ENCODE measurements around the gene TMCC2.

The TMCC2 gene

DNA sequence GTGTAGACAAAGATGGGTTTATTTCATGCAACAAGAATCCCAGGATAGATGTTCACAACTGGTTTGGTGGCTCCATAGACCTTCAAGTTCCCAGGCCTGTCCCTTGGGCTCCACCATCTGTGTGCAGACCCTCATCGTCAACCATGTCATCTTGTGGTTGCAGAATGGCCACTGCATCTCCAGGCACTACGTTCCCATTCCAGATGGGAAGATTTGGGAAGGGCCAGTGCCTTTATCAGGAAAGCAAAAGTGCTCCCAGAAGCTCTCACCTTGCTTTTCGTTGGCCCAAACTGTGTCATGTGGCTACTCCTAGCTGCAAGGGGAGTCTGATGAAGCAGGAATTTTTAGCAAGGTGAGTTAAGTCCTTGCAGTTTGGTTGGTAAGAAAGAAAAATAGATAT, 12.8 kb downstream of the TMCC2 start:
- DNase-seq (ENCODE audit: low spot score), result no peak

DNA sequence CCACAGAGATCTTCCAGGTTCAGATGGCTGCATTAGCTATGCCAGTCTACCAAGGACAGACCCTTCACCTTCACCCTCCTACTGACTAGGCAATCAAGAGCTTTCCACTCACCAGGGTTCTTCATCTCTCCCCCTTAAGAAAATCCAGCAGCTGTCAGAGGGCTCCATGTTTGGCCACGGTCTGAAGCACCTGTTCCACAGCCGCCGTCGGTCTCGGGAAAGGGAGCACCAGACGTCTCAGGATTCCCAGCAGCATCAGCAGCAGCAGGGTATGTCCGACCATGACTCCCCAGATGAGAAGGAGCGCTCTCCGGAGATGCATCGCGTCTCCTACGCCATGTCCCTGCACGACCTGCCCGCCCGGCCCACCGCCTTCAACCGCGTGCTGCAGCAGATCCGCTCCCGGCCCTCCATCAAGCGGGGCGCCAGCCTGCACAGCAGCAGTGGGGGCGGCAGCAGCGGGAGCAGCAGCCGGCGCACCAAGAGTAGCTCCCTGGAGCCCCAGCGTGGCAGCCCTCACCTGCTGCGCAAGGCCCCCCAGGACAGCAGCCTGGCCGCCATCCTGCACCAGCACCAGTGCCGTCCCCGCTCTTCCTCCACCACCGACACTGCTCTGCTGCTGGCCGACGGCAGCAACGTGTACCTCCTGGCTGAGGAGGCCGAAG, 13.8 kb downstream of the TMCC2 start:
- DNase-seq (ENCODE audit: low spot score), result no peak

GRCh38 chr1:205243350-205244191, 15.8 kb downstream of the TMCC2 start:
- no peak for DNase-seq (ENCODE audit: low spot score)

- DNase-seq (ENCODE audit: low spot score), result no peak
Measured at GRCh38 chr1:205244384-205244783, 16.6 kb downstream of the TMCC2 start.

DNA sequence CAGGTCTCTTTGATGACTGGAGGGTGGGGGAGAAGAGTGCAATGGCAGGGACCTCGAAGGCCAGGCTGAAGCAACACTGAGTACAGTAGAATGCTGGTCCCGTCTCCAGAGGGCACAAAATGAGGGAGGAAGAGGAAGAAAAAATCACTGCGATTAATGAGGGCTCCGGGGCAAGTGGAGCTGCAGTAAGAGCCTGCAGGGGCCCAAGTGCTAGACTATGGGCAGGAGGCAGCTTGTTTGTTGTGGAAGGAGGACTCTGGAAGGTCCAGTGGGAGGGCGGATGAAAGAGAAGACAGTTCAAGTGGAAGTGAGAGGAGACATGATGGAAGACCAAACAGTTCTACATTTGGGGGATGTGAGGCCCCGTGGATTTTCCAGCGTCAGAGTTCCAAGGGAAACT, 17.4 kb downstream of the TMCC2 start:
- no peak for DNase-seq (ENCODE audit: low spot score)

- no peak for DNase-seq (ENCODE audit: low spot score)
Measured at GRCh38 chr1:205246351-205247119, 18.8 kb downstream of the TMCC2 start.

- DNase-seq (ENCODE audit: low spot score), result no peak
Measured at GRCh38 chr1:205247130-205247921, 19.6 kb downstream of the TMCC2 start.

DNA sequence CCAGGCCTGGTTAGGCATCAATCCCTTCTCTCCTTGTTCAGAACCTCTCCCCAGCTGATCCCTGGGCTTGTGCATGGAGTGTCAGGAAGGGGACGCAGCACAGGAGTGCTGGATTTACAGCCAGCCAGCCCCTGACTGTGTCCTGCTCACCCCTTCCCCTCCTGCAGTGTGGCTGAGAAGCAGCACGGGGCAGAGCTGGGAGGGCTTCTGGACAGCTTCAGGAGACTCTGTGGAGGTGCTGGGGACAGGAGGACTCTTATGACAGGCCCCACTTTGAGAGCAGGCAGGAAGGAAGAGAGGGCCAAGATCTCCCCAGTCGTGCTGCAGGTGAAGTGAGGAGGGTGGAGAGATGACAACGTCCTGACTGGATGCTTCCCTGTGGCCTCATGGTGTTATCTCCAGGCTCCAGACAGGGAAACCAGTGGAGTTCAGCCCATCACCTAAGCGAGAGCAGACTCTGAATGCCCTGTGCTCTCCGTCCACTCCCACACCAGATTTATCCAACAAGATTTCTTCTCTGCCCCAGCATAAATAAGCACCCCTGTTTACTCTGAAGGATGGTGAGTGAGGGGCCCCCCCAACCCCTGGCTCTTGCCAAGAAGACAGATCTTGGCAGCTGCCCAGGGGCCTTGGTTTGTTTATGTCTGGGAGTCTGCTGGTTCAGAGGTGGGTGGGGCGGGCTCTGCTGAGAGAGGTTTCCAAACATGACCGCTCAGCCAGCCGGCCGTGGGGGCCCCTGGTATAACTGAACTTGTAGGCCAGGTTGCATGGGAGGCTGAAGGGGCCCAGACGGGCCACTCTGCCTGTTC, 21.3 kb downstream of the TMCC2 start:
- DNase-seq (ENCODE audit: low spot score), result no peak

- no peak for DNase-seq (ENCODE audit: low spot score)
Measured at GRCh38 chr1:205249651-205250050, 21.9 kb downstream of the TMCC2 start.

GRCh38 chr1:205250699-205251098, 23.0 kb downstream of the TMCC2 start:
- DNase-seq (ENCODE audit: low spot score), result no peak

DNA sequence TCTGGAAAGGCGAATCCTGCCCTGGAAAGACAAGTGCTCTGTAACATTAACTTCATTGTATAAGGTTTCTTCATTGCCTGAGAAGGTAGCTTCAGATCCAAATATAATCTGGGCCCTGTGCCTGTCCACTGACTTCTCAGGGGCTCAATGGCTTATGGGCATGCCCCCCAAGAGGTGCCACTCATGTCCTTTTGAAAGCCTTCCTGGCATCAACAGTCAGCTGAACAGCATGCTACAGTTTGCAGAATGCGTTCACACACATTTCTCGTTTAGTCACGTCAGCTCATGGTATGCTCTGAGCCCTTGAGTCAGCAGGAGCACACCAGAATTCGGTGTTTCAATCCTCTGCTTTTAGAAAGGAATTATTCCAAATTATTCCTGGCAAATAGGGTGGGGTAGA, 23.8 kb downstream of the TMCC2 start:
- DNase-seq (ENCODE audit: low spot score), result no peak

- DNase-seq (ENCODE audit: low spot score), result peak; percentile 66
Measured at GRCh38 chr1:205255941-205256780, 28.4 kb downstream of the TMCC2 start.

DNA sequence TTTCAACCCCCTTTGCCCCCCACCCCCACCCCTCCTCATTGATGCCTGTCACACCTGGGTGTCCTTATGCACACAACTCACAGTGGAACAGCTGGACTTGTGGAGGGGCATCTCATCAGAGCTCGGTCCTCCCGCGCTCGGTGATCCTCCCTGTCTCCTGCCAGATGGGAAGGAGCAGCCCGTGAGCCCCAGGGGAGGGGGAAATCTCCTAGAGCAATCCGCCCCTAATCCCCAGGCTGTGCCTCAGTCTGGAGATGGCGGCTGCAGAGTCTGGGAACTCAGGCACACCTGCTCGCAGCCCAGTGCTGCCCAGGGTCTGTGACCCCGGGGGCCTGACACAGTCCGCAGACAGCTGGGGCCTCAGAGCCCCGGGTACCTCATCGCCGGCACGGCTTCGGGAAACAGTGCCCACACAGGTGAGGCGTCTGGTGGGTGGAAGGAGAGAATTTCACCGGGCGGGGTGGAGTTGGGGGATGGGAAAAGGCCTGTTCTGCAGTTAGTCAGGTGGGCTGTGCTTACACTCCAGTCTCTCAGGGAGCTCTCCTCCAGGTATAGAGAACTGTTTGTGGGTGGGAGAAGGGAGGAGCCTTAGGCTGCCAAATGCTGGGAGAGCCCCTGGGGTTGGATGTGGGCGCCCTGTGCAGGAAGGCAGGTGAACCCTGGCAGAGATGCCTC, 29.3 kb downstream of the TMCC2 start:
- no peak for DNase-seq (ENCODE audit: low spot score)

GRCh38 chr1:205257735-205258134, 30.0 kb downstream of the TMCC2 start:
- no peak for DNase-seq (ENCODE audit: low spot score)

- DNase-seq (ENCODE audit: low spot score), result peak; percentile 58
Measured at GRCh38 chr1:205258261-205258691, 30.5 kb downstream of the TMCC2 start.

- no peak for DNase-seq (ENCODE audit: low spot score)
Measured at GRCh38 chr1:205258719-205259118, 31.0 kb downstream of the TMCC2 start.

GRCh38 chr1:205259324-205259832, 31.6 kb downstream of the TMCC2 start:
- DNase-seq (ENCODE audit: low spot score), result no peak

- DNase-seq (ENCODE audit: low spot score), result no peak
Measured at GRCh38 chr1:205259998-205260397, 32.3 kb downstream of the TMCC2 start.

All from SW480 (cell line).